NOMO-1 treated with dmso at 0.1 percent for 144 hours (cell line): ENCODE measurements around the gene WDR70.
"Not testable (repeated sequence)": the region's sequence is repeated elsewhere in the genome, so short reads cannot be mapped to it uniquely, and the experiment has no call there.

Experiments
- DNase-seq: peaks from one replicate; lab custom pipeline; 2025; ENCODE audit not compliant: unreplicated experiment; lab: John Stamatoyannopoulos, UW

The WDR70 gene

GRCh38 chr5:37379100-37379628 is at the start of gene WDR70:
Gene WDR70, plus strand, starts transcription at chr5:37379318. Its CDS starts 50 bp downstream, at chr5:37379368.
- peak; percentile 99 for DNase-seq

- DNase-seq = not testable (repeated sequence)
These were observed 44.4 kb upstream of the WDR70 start for GRCh38 chr5:37334754-37335153.

GRCh38 chr5:37342741-37343140 is 36.4 kb upstream of the WDR70 start:
- not testable (repeated sequence) for DNase-seq

GRCh38 chr5:37355161-37355560 is 24.0 kb upstream of the WDR70 start:
- no peak for DNase-seq

- DNase-seq = no peak
These were observed 8.6 kb upstream of the WDR70 start for GRCh38 chr5:37370550-37370863.

GRCh38 chr5:37370864-37371726 is 8.0 kb upstream of the WDR70 start, which contains the start of gene NUP155:
Gene NUP155, minus strand, starts transcription at chr5:37371106. Its CDS starts 129 bp downstream, at chr5:37370977.
- peak; percentile 100 for DNase-seq

- no peak for DNase-seq
These were observed 4.0 kb upstream of the WDR70 start for GRCh38 chr5:37375091-37375490.

- DNase-seq = not testable (repeated sequence)
These were observed 1.1 kb upstream of the WDR70 start for GRCh38 chr5:37378066-37378465.

GRCh38 chr5:37391591-37391990 is 12.5 kb downstream of the WDR70 start:
- DNase-seq = peak; percentile 17

GRCh38 chr5:37396352-37396751 is 17.2 kb downstream of the WDR70 start:
- DNase-seq = peak; percentile 3

GRCh38 chr5:37400501-37400900 is 21.4 kb downstream of the WDR70 start:
- no peak for DNase-seq

- no peak for DNase-seq
These were observed 33.4 kb downstream of the WDR70 start for GRCh38 chr5:37412515-37412914.

- DNase-seq = not testable (repeated sequence)
These were observed 36.3 kb downstream of the WDR70 start for GRCh38 chr5:37415456-37415855.

GRCh38 chr5:37417347-37417746 is 38.2 kb downstream of the WDR70 start:
- DNase-seq = no peak

GRCh38 chr5:37424441-37424840 is 45.3 kb downstream of the WDR70 start:
- DNase-seq = no peak

- no peak for DNase-seq
These were observed 48.9 kb downstream of the WDR70 start for GRCh38 chr5:37428044-37428443.

- DNase-seq = no peak
These were observed 56.1 kb downstream of the WDR70 start for GRCh38 chr5:37435261-37435660.

GRCh38 chr5:37436146-37436934 is 57.2 kb downstream of the WDR70 start:
- peak; percentile 7 for DNase-seq

- DNase-seq = no peak
These were observed 58.6 kb downstream of the WDR70 start for GRCh38 chr5:37437711-37438110.

- DNase-seq = peak; percentile 24
These were observed 66.7 kb downstream of the WDR70 start for GRCh38 chr5:37445783-37446182.

GRCh38 chr5:37448941-37449340 is 69.8 kb downstream of the WDR70 start:
- DNase-seq = no peak

- DNase-seq = not testable (repeated sequence)
These were observed 72.9 kb downstream of the WDR70 start for GRCh38 chr5:37451991-37452390.
